Mucosa of descending colon (tissue), 3 donors: ENCODE results near the gene ABCC9. TPM values are rescaled to one million over a fixed set of nuclear protein-coding genes. Genes with fewer than 3 reads are reported as not detected.
"Not testable (repeated sequence)": the region's sequence is repeated elsewhere in the genome, so short reads cannot be mapped to it uniquely, and the experiment has no call there.

ENCODE experiments used
- ATAC-seq: fragments of 200-7000 bp; cut with Tn5 transposase; one replicate; pipeline ENCODE4 v1.9.1; 2020; ENCODE audit warnings: mild to moderate bottlenecking, moderate library complexity
- DNase-seq, 3 donors: peaks; one replicate each; pipeline ENCODE4 v3.0.0-alpha.2; 2020
- H3K36me3 ChIP-seq: fragments of 200-600 bp; one replicate; pipeline ENCODE4 v1.8.0; 2021; ENCODE audit warnings: low read depth, mild to moderate bottlenecking
- H3K4me1 ChIP-seq: fragments of 200-600 bp; one replicate; pipeline ENCODE4 v1.8.0; 2021; ENCODE audit warnings: low read depth, mild to moderate bottlenecking
- H3K4me3 ChIP-seq: fragments of 200-600 bp; one replicate; pipeline ENCODE4 v1.8.0; 2021; ENCODE audit warnings: mild to moderate bottlenecking
- H3K9me3 ChIP-seq: fragments of 200-600 bp; one replicate; pipeline ENCODE4 v1.8.0; 2021; ENCODE audit warnings: mild to moderate bottlenecking
- intact Hi-C, 2 donors: fragments of 100-400 bp; cut with DNase I in 1 of 2; cut with micrococcal nuclease in 1 of 2; formaldehyde crosslinking; loops; one replicate each; pipeline versions ENCODE4 v1.11.0 to v1.11.1; 2022; cut with DNase I, micrococcal nuclease
- total RNA-seq, 3 donors: library from RNA; stranded (reverse); fragmentation: NEBNext Ultra II Directional in 2 of 3; extraction: Animal tissue kit (Norgen Biotek cat#: 25700) in 2 of 3; gene quantifications; one replicate each; pipeline versions ENCODE4 v1.2.1 to v1.2.4, GENCODE V29; 2021 to 2023
- TF ChIP-seq, protein P1 (sequence below): fragments of 200-600 bp; IDR thresholded peaks from one replicate; pipeline ENCODE4 v1.8.0; 2022; ENCODE audit warnings: antibody characterized with exemption, mild to moderate bottlenecking
- donor health status: DM: no; HTN: no; CAD: no; lungs with moderate emphysema.
- donor health status: DM: no; HTN: no; CAD: no.
- donor health status: DM: no; HTN: yes; CAD: no.

ABCC9 gene
- total RNA-seq, 3 donors from 2014 or later, result 0.67 to 60.6 (median 7.3) TPM

- no peaks in the 10 kb centered on the region for H3K9me3 ChIP-seq
- no peaks in the 10 kb centered on the region for H3K36me3 ChIP-seq
- H3K4me3 ChIP-seq, result no peak overlapping the region
- DNase-seq (no peak), ATAC-seq (no peak)
- H3K4me1 ChIP-seq, result no peaks in the 10 kb centered on the region
- intact Hi-C loops, result no loop called here
- TF ChIP-seq, protein P1, sequence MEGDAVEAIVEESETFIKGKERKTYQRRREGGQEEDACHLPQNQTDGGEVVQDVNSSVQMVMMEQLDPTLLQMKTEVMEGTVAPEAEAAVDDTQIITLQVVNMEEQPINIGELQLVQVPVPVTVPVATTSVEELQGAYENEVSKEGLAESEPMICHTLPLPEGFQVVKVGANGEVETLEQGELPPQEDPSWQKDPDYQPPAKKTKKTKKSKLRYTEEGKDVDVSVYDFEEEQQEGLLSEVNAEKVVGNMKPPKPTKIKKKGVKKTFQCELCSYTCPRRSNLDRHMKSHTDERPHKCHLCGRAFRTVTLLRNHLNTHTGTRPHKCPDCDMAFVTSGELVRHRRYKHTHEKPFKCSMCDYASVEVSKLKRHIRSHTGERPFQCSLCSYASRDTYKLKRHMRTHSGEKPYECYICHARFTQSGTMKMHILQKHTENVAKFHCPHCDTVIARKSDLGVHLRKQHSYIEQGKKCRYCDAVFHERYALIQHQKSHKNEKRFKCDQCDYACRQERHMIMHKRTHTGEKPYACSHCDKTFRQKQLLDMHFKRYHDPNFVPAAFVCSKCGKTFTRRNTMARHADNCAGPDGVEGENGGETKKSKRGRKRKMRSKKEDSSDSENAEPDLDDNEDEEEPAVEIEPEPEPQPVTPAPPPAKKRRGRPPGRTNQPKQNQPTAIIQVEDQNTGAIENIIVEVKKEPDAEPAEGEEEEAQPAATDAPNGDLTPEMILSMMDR, result no peak
These were observed 7.1 kb downstream of the ABCC9 start for GRCh38 chr12:21934173-21934572.

- no peak for ATAC-seq
- H3K4me3 ChIP-seq, result no peak overlapping the region
- H3K9me3 ChIP-seq, result no peaks in the 10 kb centered on the region
- TF ChIP-seq, protein P1, result no peak
- no peaks in the 10 kb centered on the region for H3K36me3 ChIP-seq
- no peak for DNase-seq
- no peaks in the 10 kb centered on the region for H3K4me1 ChIP-seq
- intact Hi-C loops, result no loop called here
These were observed 7.6 kb downstream of the ABCC9 start for GRCh38 chr12:21933656-21934055.

DNA sequence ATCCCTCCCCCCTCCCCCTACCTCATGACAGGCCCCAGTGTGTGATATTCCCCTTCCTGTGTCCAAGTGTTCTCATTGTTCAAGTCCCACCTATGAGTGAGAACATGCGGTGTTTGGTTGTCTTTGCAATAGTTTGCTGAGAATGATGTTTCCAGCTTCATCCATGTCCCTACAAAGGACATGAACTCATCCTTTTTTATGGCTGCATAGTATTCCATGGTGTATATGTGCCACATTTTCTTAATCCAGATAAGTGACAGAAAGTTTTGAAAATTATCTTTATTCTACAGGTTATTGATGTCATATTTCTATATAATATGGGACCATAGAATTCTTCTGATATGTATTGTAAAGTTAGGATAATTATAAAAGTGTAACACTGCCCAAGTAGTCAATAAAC lies 11.3 kb downstream of the ABCC9 start:
- H3K4me3 ChIP-seq, intact Hi-C loops, H3K36me3 ChIP-seq, DNase-seq, ATAC-seq, H3K4me1 ChIP-seq, H3K9me3 ChIP-seq: not testable (repeated sequence)

- TF ChIP-seq, protein P1, result no peak
- ATAC-seq, result no peak
- no peak for DNase-seq
- H3K4me3 ChIP-seq, result no peak overlapping the region
- no peaks in the 10 kb centered on the region for H3K36me3 ChIP-seq
- H3K4me1 ChIP-seq, result no peaks in the 10 kb centered on the region
- H3K9me3 ChIP-seq, result no peaks in the 10 kb centered on the region
- intact Hi-C loops, result no loop called here
These were observed 15.8 kb downstream of the ABCC9 start for GRCh38 chr12:21925296-21925913.

DNA sequence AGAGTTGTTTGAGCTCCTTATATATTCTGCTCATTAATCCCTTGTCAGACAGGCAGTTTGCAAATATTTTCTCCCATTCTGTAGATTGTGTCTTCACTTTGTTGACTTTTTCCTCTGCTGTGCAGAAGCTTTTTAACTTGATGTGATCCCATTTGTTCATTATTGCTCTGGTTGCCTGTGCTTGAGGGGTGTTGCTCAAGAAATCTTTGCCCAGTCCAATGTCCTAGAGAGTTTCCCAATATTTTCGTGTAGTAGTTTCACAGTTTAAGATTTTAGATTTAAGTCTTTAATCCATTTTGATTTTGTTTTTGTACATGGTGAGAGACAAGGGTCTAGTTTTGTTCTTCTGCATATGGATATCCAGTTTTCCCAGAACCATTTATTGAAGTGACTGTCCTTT lies 19.8 kb downstream of the ABCC9 start:
- intact Hi-C loops, result no loop called here
- H3K36me3 ChIP-seq, result no peaks in the 10 kb centered on the region
- DNase-seq (no peak), ATAC-seq (no peak)
- H3K4me1 ChIP-seq, result no peaks in the 10 kb centered on the region
- no peak overlapping the region for H3K4me3 ChIP-seq
- no peaks in the 10 kb centered on the region for H3K9me3 ChIP-seq
- TF ChIP-seq, protein P1, result no peak

DNA sequence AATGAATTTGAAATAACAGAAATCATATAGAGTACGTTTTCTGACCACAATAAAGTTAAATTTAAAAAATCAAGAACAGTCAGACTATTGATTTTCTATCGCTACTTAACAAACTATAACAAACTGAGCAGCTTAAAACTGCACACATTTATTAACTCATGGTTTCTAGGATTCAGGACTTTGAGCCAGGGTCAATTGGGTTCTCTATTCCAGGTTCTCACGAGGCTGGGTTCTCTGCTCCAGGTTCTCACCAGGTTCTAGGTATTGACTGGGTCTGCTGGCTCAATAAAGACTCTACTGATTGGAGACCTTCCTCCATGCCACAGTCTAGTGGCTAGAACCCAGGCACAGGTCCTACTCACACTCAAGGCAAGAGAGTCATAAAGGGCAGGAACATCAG lies 22.8 kb downstream of the ABCC9 start:
- H3K4me1 ChIP-seq, result no peaks in the 10 kb centered on the region
- no peaks in the 10 kb centered on the region for H3K9me3 ChIP-seq
- no peak overlapping the region for H3K4me3 ChIP-seq
- H3K36me3 ChIP-seq, result no peaks in the 10 kb centered on the region
- TF ChIP-seq, protein P1, result no peak
- DNase-seq, result no peak
- intact Hi-C loops, result no loop called here
- no peak for ATAC-seq
